Subcutaneous adipose tissue (tissue), 4 donors: ENCODE measurements around the gene BRI3BP. TPM values are rescaled to one million over a fixed set of nuclear protein-coding genes. Genes with fewer than 3 reads are reported as not detected.

Experiments used
- total RNA-seq, 4 donors: library from RNA; depleted of rRNA; stranded (reverse); fragments of >200 nt; gene quantifications; one replicate each; pipeline ENCODE4 v1.1.0, GENCODE V29; 2016
- TF ChIP-seq, protein P1 (sequence below): fragments of 450-650 bp; IDR thresholded peaks from one replicate; pipeline ENCODE4 v1.5.1; 2016; ENCODE audit warnings: low read depth, mild to moderate bottlenecking, control low read depth, antibody characterized with exemption, moderate library complexity

Gene BRI3BP
- total RNA-seq, 4 donors from 2014 or later = 4.7 to 5.8 (median 5.0) TPM

DNA sequence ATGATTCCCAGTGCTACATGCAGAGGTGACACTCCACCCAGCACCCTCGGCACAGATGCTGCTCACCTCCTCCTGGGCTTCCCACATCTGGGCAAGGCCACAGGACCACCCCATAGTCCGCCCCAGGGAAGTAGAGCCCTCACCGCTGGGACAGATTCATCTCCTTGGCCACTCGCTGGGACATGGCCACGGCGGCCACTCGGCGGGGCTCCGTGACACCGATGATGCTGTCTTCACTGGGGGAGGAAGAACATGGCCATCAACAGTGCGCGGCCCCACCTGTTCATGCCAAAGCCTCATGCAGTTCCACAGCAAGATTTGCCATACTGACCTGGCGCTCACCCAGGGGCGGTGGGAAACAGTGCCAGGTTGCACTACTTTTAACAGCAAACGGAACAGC is 18.2 kb upstream of the BRI3BP start:
- TF ChIP-seq, protein P1, sequence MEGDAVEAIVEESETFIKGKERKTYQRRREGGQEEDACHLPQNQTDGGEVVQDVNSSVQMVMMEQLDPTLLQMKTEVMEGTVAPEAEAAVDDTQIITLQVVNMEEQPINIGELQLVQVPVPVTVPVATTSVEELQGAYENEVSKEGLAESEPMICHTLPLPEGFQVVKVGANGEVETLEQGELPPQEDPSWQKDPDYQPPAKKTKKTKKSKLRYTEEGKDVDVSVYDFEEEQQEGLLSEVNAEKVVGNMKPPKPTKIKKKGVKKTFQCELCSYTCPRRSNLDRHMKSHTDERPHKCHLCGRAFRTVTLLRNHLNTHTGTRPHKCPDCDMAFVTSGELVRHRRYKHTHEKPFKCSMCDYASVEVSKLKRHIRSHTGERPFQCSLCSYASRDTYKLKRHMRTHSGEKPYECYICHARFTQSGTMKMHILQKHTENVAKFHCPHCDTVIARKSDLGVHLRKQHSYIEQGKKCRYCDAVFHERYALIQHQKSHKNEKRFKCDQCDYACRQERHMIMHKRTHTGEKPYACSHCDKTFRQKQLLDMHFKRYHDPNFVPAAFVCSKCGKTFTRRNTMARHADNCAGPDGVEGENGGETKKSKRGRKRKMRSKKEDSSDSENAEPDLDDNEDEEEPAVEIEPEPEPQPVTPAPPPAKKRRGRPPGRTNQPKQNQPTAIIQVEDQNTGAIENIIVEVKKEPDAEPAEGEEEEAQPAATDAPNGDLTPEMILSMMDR = no peak

DNA sequence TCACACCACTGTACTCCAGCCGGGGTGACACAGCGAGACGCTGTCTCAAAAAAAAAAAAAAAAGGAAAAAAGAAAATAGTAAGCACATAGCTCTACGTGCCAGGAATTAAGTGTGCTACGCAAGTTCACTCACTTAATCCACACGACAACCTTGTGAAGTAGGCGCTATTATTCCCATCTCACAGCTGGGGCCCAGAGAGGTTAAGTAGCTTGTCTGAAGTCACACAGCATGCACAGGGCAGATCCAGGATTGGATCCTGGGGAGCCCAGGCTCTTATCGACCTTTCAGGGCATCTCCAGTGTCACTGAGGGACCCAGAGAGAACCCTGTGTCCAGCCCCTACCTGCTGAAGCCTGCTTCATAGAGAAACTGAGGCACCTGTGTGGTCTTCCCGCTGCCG is 16.4 kb upstream of the BRI3BP start:
- TF ChIP-seq, protein P1 = no peak

DNA sequence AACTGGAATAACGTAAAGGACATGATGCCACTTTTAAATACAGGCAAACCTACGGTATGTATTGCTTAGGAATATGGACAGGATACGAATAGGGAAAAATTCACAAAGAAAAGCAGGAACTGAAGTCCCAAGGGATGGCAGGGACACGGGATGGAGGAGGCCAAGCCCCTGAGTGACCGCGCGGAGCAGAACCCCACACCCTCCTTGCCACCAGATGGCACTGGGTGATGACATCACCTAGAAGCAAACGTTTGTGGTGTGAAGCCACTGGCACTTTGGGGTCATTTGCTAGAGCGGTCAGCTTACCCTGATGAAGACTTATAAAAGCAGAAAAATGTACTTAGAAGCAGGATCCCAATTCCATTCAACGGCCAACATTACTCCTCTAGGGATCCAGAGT is 13.9 kb upstream of the BRI3BP start:
- TF ChIP-seq, protein P1 = no peak

DNA sequence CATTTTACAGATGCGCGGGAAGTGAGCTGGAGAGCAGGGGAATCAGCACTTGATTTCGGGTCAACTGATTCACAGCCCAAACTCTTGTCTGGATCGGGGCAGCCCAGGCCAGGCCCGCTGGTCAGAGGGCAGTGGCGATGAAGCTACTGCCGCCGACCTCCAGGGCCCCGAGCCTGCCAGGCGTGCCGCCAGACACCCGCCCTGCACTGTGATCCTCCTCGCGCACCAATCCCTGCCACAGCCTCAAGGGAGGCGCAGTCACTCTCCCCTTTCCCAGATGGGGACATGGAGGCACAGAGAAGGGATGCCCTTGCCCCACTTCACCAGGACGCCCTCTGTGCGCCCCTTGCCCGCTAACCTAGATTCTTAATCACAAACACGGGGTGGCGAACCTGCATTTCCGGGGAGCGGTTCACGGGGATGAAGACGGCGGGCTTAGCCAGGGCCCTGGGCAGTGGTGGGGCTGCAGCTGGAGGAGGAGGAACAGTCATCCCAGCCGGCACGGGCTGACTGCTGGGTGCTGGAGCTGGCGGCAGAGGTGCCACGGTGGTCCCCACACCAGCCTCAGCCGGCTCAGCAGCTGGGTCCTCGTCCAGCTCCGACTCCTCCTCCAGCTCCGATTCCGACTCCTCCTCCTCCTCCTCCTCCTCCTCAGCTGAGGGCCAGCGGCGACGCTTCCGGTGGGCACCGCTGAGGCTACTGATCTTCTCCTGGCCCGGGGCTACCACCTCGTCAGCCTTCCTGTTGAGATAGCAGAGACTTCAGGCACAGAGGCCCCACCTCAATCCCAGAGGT is 13.2 kb upstream of the BRI3BP start:
- TF ChIP-seq, protein P1 = no peak

DNA sequence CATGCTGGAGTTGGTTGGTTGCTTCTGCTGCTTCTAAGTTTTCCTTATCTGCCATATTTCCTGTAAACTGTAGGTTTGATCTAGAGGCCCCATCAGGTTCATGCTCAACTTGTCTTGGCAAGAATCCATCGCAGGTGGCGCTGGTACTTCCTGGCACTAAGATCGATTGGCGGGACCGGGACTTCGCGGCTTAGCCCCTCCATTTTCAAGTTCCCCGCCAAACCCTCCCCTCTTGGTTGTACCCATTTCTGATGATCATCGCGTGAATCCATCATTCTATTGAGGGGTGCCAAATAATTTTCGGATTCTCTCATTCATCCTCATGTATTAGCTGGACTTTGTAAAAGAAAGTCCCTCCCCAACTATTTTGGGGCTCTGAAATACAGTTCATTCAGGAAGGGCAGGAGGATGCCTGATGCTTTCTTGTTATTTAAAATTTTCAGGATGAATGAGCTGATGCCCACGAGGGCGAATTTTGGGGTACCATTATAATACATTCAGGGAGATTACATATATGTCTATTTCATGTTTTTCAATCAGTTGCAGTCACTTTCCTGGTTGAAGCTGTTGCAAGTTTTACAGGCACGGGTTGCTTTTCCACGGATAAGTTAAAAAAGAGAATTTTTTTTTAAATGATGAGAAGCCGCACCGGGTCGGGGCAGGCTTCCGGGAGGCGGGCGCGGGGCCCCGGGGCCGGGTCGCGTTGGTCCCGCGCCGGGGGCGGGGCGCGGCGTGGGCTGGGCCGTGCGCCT is 395 bp upstream of the BRI3BP start:
- TF ChIP-seq, protein P1 = no peak

DNA sequence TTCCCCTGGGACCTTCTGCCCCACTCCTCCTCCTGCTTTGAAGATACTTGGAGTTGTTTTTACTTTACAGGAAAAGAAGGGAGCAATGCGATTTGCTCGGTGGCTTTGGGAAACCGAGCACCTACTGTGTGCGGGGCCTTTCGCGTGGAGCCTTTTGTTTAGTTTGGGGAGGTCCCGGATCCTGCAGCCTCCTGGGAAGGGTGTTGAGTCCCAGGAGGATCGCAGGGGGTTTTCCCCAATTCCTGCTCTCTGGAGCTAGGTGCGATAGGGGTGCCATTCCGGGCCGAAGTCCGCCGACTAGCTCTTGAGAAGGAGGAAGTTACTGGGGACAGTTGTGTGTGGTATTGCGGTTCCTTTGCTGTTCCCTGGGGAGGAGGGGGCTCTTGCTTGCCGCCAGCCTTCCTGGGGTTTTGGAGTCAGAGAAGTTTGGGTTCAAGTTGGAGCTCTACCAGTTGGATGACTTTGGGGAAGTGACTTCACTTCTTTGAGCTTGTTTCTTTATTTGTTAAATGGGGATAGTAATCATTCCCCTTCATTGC is 1.1 kb downstream of the BRI3BP start:
- TF ChIP-seq, protein P1 = no peak
